K562 (cell line): ENCODE data around the gene ASZ1. TPM values are rescaled to one million over a fixed set of nuclear protein-coding genes. Genes with fewer than 3 reads are reported as not detected.
A peak's percentile ranks its signal among the peaks of the same experiment; 100 is the strongest.
"Not testable (repeated sequence)": the region's sequence is repeated elsewhere in the genome, so short reads cannot be mapped to it uniquely, and the experiment has no call there.

Experiments
- ATAC-seq: fragments of 200-7000 bp; cut with Tn5 transposase; 3 replicates; pipeline ENCODE4 v1.9.1; 2020; ENCODE audit warnings: moderate library complexity
- BruUV-seq: library from RNA; stranded (reverse); fragments of 400-500 nt; replicated peaks from 2 replicates; lab custom pipeline; 2021; lab: Mats Ljungman, UMichigan
- CTCF ChIA-PET: fragments of 300-600 bp; formaldehyde crosslinking; extraction: SDS; loops from one replicate; lab custom pipeline; 2021; ENCODE audit warnings: low intra/inter-chr PET ratio; lab: Yijun Ruan, JAX
- POLR2A ChIA-PET: fragments of 300-600, 350-650 bp; sonication (Branson Sonifier 250); formaldehyde crosslinking; extraction: SDS; loops from one replicate; lab custom pipeline; 2021; ENCODE audit warnings: antibody characterized with exemption, inconsistent platforms; lab: Yijun Ruan, JAX
- DNase-seq, 4 experiments: peaks; one replicate each; pipeline versions ENCODE4 v3.0.0 to v3.0.0-alpha.2; 2011 to 2018; ENCODE audit warnings: low spot score in 3 of 4, mixed read lengths in 3 of 4; ENCODE audit errors: extremely low read depth in 1 of 4
- FAIRE-seq: peaks from 2 replicates; lab custom pipeline; 2011; peaks lifted over from hg19 to GRCh38; lab: Jason Lieb, UNC
- H2AFZ ChIP-seq: 2 replicates; pipeline ENCODE4 v1.6.0; 2011; ENCODE audit warnings: low read depth, low read length, control low read depth, inconsistent platforms
- H3K27ac ChIP-seq: fragments of 200-600 bp; 3 replicates; pipeline ENCODE4 v1.8.0; 2011; ENCODE audit warnings: low read depth, mild to moderate bottlenecking, control low read depth, inconsistent platforms, low read length, moderate library complexity, mixed read lengths; ENCODE audit errors: extremely low read depth
- H3K27me3 ChIP-seq, 2 experiments: fragments of 300-600 bp in 1 of 2; 2 replicates in 1 of 2; 3 replicates in 1 of 2; pipeline versions ENCODE4 v1.6.0 to v1.8.0; 2011; ENCODE audit warnings: inconsistent platforms in 2 of 2, low read length in 2 of 2, mild to moderate bottlenecking in 1 of 2, mixed read lengths in 1 of 2, moderate library complexity in 1 of 2; ENCODE audit not compliant: control insufficient read depth in 2 of 2, insufficient read depth in 2 of 2
- H3K36me3 ChIP-seq: fragments of 300-600 bp; 3 replicates; pipeline ENCODE4 v1.8.0; 2011; ENCODE audit warnings: mild to moderate bottlenecking, low read length, inconsistent platforms; ENCODE audit not compliant: control insufficient read depth, insufficient read depth
- H3K4me1 ChIP-seq, 2 experiments: fragments of 200-600 bp in 1 of 2; replicated peaks in 1 of 2; 2 replicates in 1 of 2; 3 replicates in 1 of 2; pipeline versions ENCODE4 v1.5.1 to v1.8.0; 2011; ENCODE audit warnings: inconsistent platforms in 2 of 2, low read length in 2 of 2, mild to moderate bottlenecking in 1 of 2, mixed read lengths in 1 of 2, moderate library complexity in 1 of 2; ENCODE audit not compliant: control insufficient read depth in 2 of 2, insufficient read depth in 2 of 2
- H3K4me2 ChIP-seq: 2 replicates; pipeline ENCODE4 v1.6.1; 2011; ENCODE audit warnings: low read length, control low read depth, inconsistent platforms, mixed read lengths; ENCODE audit not compliant: insufficient read depth
- H3K4me3 ChIP-seq: fragments of 200-600 bp; sonication (generic), shearing (Covaris generic); 2 replicates; pipeline ENCODE4 v1.5.1; 2016; ENCODE audit warnings: control low read depth, inconsistent platforms
- H3K79me2 ChIP-seq: fragments of 200-600 bp; 3 replicates; pipeline ENCODE4 v1.8.0; 2011; ENCODE audit warnings: low read length, inconsistent platforms; ENCODE audit not compliant: control insufficient read depth, insufficient read depth
- H3K9ac ChIP-seq, 2 experiments: 2 replicates each; pipeline versions ENCODE4 v1.6.0 to v1.6.1; 2011; ENCODE audit warnings: low read depth in 2 of 2, low read length in 2 of 2, control low read depth in 1 of 2, inconsistent platforms in 1 of 2, mild to moderate bottlenecking in 1 of 2, mixed read lengths in 1 of 2; ENCODE audit not compliant: insufficient read depth in 1 of 2
- H3K9me1 ChIP-seq: one replicate; pipeline ENCODE4 v1.6.0; 2011; ENCODE audit warnings: inconsistent platforms, mild to moderate bottlenecking, low read length, moderate library complexity; ENCODE audit not compliant: control insufficient read depth, insufficient read depth
- H3K9me3 ChIP-seq: replicated peaks from 2 replicates; pipeline ENCODE4 v1.5.1; 2011; ENCODE audit warnings: low read depth, low read length, inconsistent platforms; ENCODE audit not compliant: control insufficient read depth, insufficient read depth
- H4K20me1 ChIP-seq: replicated peaks from 2 replicates; pipeline ENCODE4 v1.6.1; 2011; ENCODE audit warnings: low read length, inconsistent platforms, mixed read lengths; ENCODE audit not compliant: control insufficient read depth, insufficient read depth
- CTCF ChIP-seq, 3 experiments: IDR thresholded peaks in 2 of 3; conservative IDR thresholded peaks in 1 of 3; 2 replicates each; pipeline ENCODE4 v1.5.1; 2011 to 2012; ENCODE audit warnings: low read length in 3 of 3, mild to moderate bottlenecking in 3 of 3, control low read depth in 2 of 3, improper control_type of control experiment in 1 of 3, inconsistent platforms in 1 of 3, low read depth in 1 of 3, mixed read lengths in 1 of 3, moderate library complexity in 1 of 3; ENCODE audit not compliant: insufficient read depth in 2 of 3
- KDM1A ChIP-seq, 2 experiments: fragments of 450-650 bp; IDR thresholded peaks; 2 replicates each; pipeline ENCODE4 v1.6.1; 2016; ENCODE audit warnings: mild to moderate bottlenecking in 2 of 2
- MEF2D ChIP-seq: conservative IDR thresholded peaks from 2 replicates; pipeline ENCODE4 v1.6.1; 2016; ENCODE audit warnings: low read depth, missing genetic modification characterization, missing compliant biosample characterization
- RBM25 ChIP-seq: fragments of 200-400 bp; formaldehyde crosslinking; IDR thresholded peaks from 2 replicates; pipeline ENCODE4 v1.6.1; 2018; ENCODE audit warnings: low read length, low read depth, moderate library complexity; ENCODE audit not compliant: severe bottlenecking
- RCOR1 ChIP-seq, 2 experiments: IDR thresholded peaks; 2 replicates each; pipeline ENCODE4 v1.6.1; 2012; ENCODE audit warnings: low read depth in 2 of 2, low read length in 2 of 2, borderline replicate concordance in 1 of 2, improper control_type of control experiment in 1 of 2
- UBTF ChIP-seq, 2 experiments: IDR thresholded peaks; 2 replicates each; pipeline ENCODE4 v1.6.1; 2012; ENCODE audit warnings: improper control_type of control experiment in 2 of 2, low read depth in 2 of 2, low read length in 2 of 2, borderline replicate concordance in 1 of 2
- ZNF146 ChIP-seq: IDR thresholded peaks from one replicate; pipeline ENCODE4 v1.6.1; 2018; ENCODE audit warnings: missing compliant biosample characterization; ENCODE audit not compliant: unreplicated experiment
- WGBS: fragments of 100-300 bp; shearing (Covaris generic); methylation state at CpG from one replicate; pipeline ENCODE4 v1.1.6; 2016; ENCODE audit warnings: low coverage, mixed read lengths; ENCODE audit not compliant: insufficient coverage; ENCODE audit errors: missing lambda C conversion rate; 5-methylcytosine and 5-hydroxymethylcytosine counted together
- in situ Hi-C: fragments of 300-500 bp; cut with MboI; formaldehyde crosslinking; loops from 4 replicates; pipeline ENCODE4 v1.15.0; 2018; ENCODE audit warnings: inconsistent platforms, mixed read lengths
- intact Hi-C: fragments of 100-400 bp; cut with micrococcal nuclease; formaldehyde crosslinking; loops from 2 replicates; pipeline ENCODE4 v1.14.2; 2022
- polyA plus RNA-seq, 8 experiments: library from polyadenylated mRNA; depleted of rRNA in 4 of 8; stranded (reverse) in 5 of 8; unstranded in 3 of 8; fragments of >200 nt; fragmentation: Nextera tagmentation in 2 of 8; fragmentation: Illumina TruSeq in 1 of 8; extraction: Ambion mirVana in 2 of 8; extraction: Trizol in 1 of 8; gene quantifications; 2 replicates each; pipeline versions ENCODE4 v1.2.1 to v1.2.3, GENCODE V29; 2011 to 2014; ENCODE audit warnings: inconsistent platforms in 1 of 8, missing spikeins in 1 of 8
- total RNA-seq, 7 experiments: library from RNA; depleted of rRNA in 6 of 7; stranded (reverse); fragments of >200 nt in 6 of 7; fragmentation: Illumina TruSeq in 2 of 7; extraction: Trizol in 2 of 7; gene quantifications; 2 replicates each; pipeline versions ENCODE4 v1.2.1 to v1.2.3, GENCODE V29; 2011 to 2021; ENCODE audit warnings: low replicate concordance in 1 of 7

Gene ASZ1
- total and polyA plus RNA-seq, 9 of the 15 experiments (the other 6 are each of a cell fraction or from before 2014, with no cell fraction given) = not detected

- DNase-seq, H3K27me3 ChIP-seq, POLR2A ChIA-PET, BruUV-seq, H3K9me3 ChIP-seq, H3K9ac ChIP-seq, H3K4me1 ChIP-seq, ATAC-seq, H3K4me2 ChIP-seq, in situ Hi-C loops, H3K27ac ChIP-seq, H3K79me2 ChIP-seq, CTCF ChIA-PET, H2AFZ ChIP-seq, H3K36me3 ChIP-seq, H3K4me3 ChIP-seq, intact Hi-C loops, FAIRE-seq, H3K9me1 ChIP-seq: not testable (repeated sequence)
- 0% methylated on average over 1 of the region's 1 CpG for WGBS
- peak; percentile 3 for TF ChIP-seq RBM25
- TF ChIP-seq ZNF146 (CRISPR knock-in tag) = peak; percentile 77
- peak in 1 of 2 experiments; percentile 29; a peak in 1 of 4 replicates for TF ChIP-seq KDM1A (IDR thresholded peaks at IDR 0.05)
- TF ChIP-seq, all 486 proteins: peak for 3; not testable (repeated sequence) for 483
- not testable (repeated sequence) for H4K20me1 ChIP-seq
These were observed 12.7 kb downstream of the ASZ1 start for GRCh38 chr7:117414591-117414990.

- Histone ChIP-seq H4K20me1 (no peaks in the 10 kb centered on the region), H3K27me3 (no peaks in the 10 kb centered on the region), H3K4me2 (no peak overlapping the region), H3K27ac (no peak overlapping the region), H3K9me3 (no peaks in the 10 kb centered on the region), H3K9ac (no peak overlapping the region), H2AFZ (no peak overlapping the region), H3K4me3 (no peak overlapping the region), H3K9me1 (no peaks in the 10 kb centered on the region), H3K36me3 (no peaks in the 10 kb centered on the region), H3K79me2 (no peaks in the 10 kb centered on the region), H3K4me1 (no peaks in the 10 kb centered on the region)
- in situ Hi-C loops = no loop called here
- ATAC-seq (no peak), DNase-seq (no peak), FAIRE-seq (no peak)
- WGBS = 0% methylated on average over 3 of the region's 3 CpGs
- ChIA-PET CTCF (no interaction called here), POLR2A (no interaction called here)
- BruUV-seq = no TSS peak
- intact Hi-C loops = no loop called here
- no peak for TF ChIP-seq CTCF (IDR thresholded peaks at IDR 0.05 in 2 of 3, conservative IDR thresholded peaks at IDR 0.05 in 1 of 3; ENCODE audit: insufficient read depth in 2 of 3, low read depth in 1 of 3, low read length in 3 of 3)
- no peak for TF ChIP-seq MEF2D (tag)
- no peak for TF ChIP-seq UBTF (IDR thresholded peaks at IDR 0.05; ENCODE audit: borderline replicate concordance in 1 of 2, low read depth in 2 of 2, low read length in 2 of 2)
- TF ChIP-seq RCOR1 (IDR thresholded peaks at IDR 0.05; ENCODE audit: borderline replicate concordance in 1 of 2, low read depth in 2 of 2, low read length in 2 of 2) = no peak
These were observed 14.2 kb downstream of the ASZ1 start for GRCh38 chr7:117412946-117413559.
